PC-3 (cell line): Measurements from ENCODE around the gene FGG. TPM values are rescaled to one million over a fixed set of nuclear protein-coding genes. Genes with fewer than 3 reads are reported as not detected.

Experiments
- ATAC-seq: fragments of 200-7000 bp; cut with Tn5 transposase; 2 replicates; pipeline ENCODE4 v1.9.1; 2020; ENCODE audit warnings: mild to moderate bottlenecking, moderate library complexity
- BruUV-seq: library from RNA; stranded (reverse); fragments of 400-500 nt; replicated peaks from 2 replicates; lab custom pipeline; 2021; lab: Mats Ljungman, UMichigan
- CTCF ChIA-PET: fragments of 300-600 bp; sonication (Branson Sonifier 250); formaldehyde crosslinking; loops from one replicate; lab custom pipeline; 2022; ENCODE audit warnings: antibody characterized with exemption; lab: Charles Lee
- POLR2A ChIA-PET: fragments of 300-600 bp; sonication (Branson Sonifier 250); formaldehyde crosslinking; loops from one replicate; lab custom pipeline; 2022; ENCODE audit warnings: antibody characterized with exemption; ENCODE audit not compliant: unreplicated experiment; lab: Charles Lee
- DNase-seq: peaks from one replicate; pipeline ENCODE4 v3.0.0-alpha.2; 2015
- H2AFZ ChIP-seq: fragments of 300-600 bp; sonication (generic); 2 replicates; pipeline ENCODE4 v1.6.0; 2016; ENCODE audit warnings: antibody characterized with exemption, low read length
- H3F3A ChIP-seq: fragments of 300-600 bp; sonication (generic); one replicate; pipeline ENCODE4 v1.6.0; 2017; ENCODE audit warnings: antibody characterized with exemption, low read length, control low read depth, mild to moderate bottlenecking; ENCODE audit not compliant: unreplicated experiment
- H3K27ac ChIP-seq: fragments of 300-600 bp; sonication (generic); 2 replicates; pipeline ENCODE4 v1.5.1; 2016; ENCODE audit warnings: mild to moderate bottlenecking, low read length
- H3K27me3 ChIP-seq: fragments of 300-600 bp; sonication (generic); 2 replicates; pipeline ENCODE4 v1.6.1; 2016; ENCODE audit warnings: low read length, mixed read lengths
- H3K36me3 ChIP-seq: fragments of 300-600 bp; sonication (generic); 2 replicates; pipeline ENCODE4 v1.6.1; 2016; ENCODE audit warnings: low read depth, mixed run types, low read length, mixed read lengths
- H3K4me1 ChIP-seq: fragments of 300-600 bp; sonication (generic); 2 replicates; pipeline ENCODE4 v1.5.1; 2016; ENCODE audit warnings: low read length; ENCODE audit not compliant: insufficient read depth
- H3K4me2 ChIP-seq: fragments of 300-600 bp; sonication (generic); 2 replicates; pipeline ENCODE4 v1.6.0; 2016; ENCODE audit warnings: low read length
- H3K4me3 ChIP-seq: fragments of 300-600 bp; sonication (generic); 2 replicates; pipeline ENCODE4 v1.5.1; 2016; ENCODE audit warnings: mild to moderate bottlenecking, low read length, mixed read lengths
- H3K79me2 ChIP-seq: fragments of 300-600 bp; sonication (generic); 2 replicates; pipeline ENCODE4 v1.6.1; 2017; ENCODE audit warnings: low read length, mixed read lengths
- H3K9ac ChIP-seq: fragments of 300-600 bp; sonication (generic); 2 replicates; pipeline ENCODE4 v1.6.0; 2016; ENCODE audit warnings: mild to moderate bottlenecking, low read length
- H3K9me2 ChIP-seq: fragments of 300-600 bp; sonication (generic); replicated peaks from 2 replicates; pipeline ENCODE4 v1.6.1; 2016; ENCODE audit warnings: mixed run types, low read length, mixed read lengths
- H3K9me3 ChIP-seq: fragments of 300-600 bp; sonication (generic); 2 replicates; pipeline ENCODE4 v1.6.1; 2016; ENCODE audit warnings: low read length, mixed read lengths
- H4K20me1 ChIP-seq: fragments of 300-600 bp; sonication (generic); 2 replicates; pipeline ENCODE4 v1.6.1; 2016; ENCODE audit warnings: low read length, mixed read lengths
- EZH2 ChIP-seq: fragments of 300-600 bp; sonication (generic); IDR thresholded peaks from one replicate; pipeline ENCODE4 v1.6.1; 2017; ENCODE audit warnings: antibody characterized with exemption, mild to moderate bottlenecking, low read length; ENCODE audit not compliant: unreplicated experiment
- EZH2phosphoT487 ChIP-seq: fragments of 300-600 bp; sonication (generic); IDR thresholded peaks from 2 replicates; pipeline ENCODE4 v1.6.1; 2018; ENCODE audit warnings: mild to moderate bottlenecking, antibody characterized with exemption, low read length, borderline replicate concordance
- intact Hi-C: fragments of 100-400 bp; cut with micrococcal nuclease; formaldehyde crosslinking; loops from 2 replicates; pipeline ENCODE4 v1.9.0; 2023
- total RNA-seq: library from RNA; depleted of rRNA; stranded (reverse); fragments of >200 nt; gene quantifications from 2 replicates; pipeline ENCODE4 v1.2.3, GENCODE V29; 2014; rRNA removed
- TF ChIP-seq, protein P1 (sequence below): fragments of 300-600 bp; sonication (generic); conservative IDR thresholded peaks from 2 replicates; pipeline ENCODE4 v1.5.1; 2017; ENCODE audit warnings: antibody characterized with exemption, low read depth, mild to moderate bottlenecking, low read length

The FGG gene
- total RNA-seq, 1 experiment from 2014 or later: not detected

DNA sequence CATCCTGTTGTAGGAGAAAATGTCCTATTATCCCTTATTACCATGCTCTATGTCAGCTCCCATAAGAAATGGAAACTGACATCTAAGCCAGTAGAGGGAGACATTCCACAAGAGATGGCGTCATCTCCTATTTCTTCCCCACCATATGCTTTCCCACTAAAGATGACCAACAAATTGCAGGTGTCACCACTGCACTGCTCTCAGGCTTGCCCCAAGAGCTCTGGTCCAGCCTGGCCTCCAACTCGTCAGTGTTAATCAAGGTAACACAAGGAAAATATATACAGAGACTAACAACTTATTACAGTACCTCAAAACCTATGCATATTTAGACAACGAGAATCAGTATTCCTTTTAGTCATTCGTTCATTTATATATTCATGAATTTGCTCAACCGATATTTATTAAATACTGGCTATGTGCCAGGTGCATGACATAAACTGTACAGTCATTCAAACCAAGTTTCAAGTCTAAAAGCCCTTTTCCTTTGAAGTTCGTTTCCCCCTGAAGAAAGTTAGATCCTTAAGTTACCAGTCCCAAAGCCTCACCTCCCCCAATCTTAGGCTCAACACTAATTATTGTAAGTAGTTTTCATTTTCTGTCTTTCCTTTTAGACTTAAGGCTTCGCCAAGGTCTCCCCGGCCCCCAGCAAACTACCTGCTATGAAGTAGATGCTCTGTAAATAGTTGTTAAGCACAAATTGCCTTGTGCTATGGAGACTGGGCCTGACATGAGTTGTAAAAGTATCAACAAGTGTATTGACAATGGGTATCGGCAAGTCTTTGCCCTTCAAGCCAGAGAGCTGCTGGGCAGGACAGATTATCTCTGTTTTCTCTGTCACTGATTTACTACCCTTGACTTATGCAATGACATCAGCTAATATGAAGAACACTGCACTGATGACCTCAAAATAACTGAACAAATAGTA, 52.7 kb downstream of the FGG start:
- H3K27me3 ChIP-seq: no peaks in the 10 kb centered on the region
- POLR2A ChIA-PET: no interaction called here

GRCh38 chr4:154559141-154559493, 53.3 kb downstream of the FGG start:
- POLR2A ChIA-PET: no interaction called here
- no peak for DNase-seq
- Histone ChIP-seq H3K4me1 (peaks cover 40% of the 10 kb centered on the region), H3F3A (peaks cover 3% of the 10 kb centered on the region), H4K20me1 (no peaks in the 10 kb centered on the region), H3K79me2 (no peaks in the 10 kb centered on the region), H3K9me3 (no peaks in the 10 kb centered on the region), H3K27me3 (no peaks in the 10 kb centered on the region), H2AFZ (no peak overlapping the region), H3K4me2 (no peak overlapping the region), H3K9me2 (no peaks in the 10 kb centered on the region), H3K27ac (no peak overlapping the region), H3K4me3 (no peak overlapping the region), H3K9ac (no peak overlapping the region), H3K36me3 (no peaks in the 10 kb centered on the region)
- intact Hi-C loops: loop anchor here (1.0 kb wide), 2 partner anchors 59 to 63 kb away; no protein-coding TSS in a partner anchor
- BruUV-seq: no TSS peak
- no peak for ATAC-seq
- TF ChIP-seq EZH2phosphoT487 (no peak), EZH2 (no peak)
- TF ChIP-seq, protein P1, sequence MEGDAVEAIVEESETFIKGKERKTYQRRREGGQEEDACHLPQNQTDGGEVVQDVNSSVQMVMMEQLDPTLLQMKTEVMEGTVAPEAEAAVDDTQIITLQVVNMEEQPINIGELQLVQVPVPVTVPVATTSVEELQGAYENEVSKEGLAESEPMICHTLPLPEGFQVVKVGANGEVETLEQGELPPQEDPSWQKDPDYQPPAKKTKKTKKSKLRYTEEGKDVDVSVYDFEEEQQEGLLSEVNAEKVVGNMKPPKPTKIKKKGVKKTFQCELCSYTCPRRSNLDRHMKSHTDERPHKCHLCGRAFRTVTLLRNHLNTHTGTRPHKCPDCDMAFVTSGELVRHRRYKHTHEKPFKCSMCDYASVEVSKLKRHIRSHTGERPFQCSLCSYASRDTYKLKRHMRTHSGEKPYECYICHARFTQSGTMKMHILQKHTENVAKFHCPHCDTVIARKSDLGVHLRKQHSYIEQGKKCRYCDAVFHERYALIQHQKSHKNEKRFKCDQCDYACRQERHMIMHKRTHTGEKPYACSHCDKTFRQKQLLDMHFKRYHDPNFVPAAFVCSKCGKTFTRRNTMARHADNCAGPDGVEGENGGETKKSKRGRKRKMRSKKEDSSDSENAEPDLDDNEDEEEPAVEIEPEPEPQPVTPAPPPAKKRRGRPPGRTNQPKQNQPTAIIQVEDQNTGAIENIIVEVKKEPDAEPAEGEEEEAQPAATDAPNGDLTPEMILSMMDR: no peak
- CTCF ChIA-PET: interaction anchor here (0.6 to 2.7 kb wide), 5 partner anchors 9 to 220 kb away, joined by 3 to 44 read pairs (median 8); partner anchors contain the start of gene PLRG1

More for the DNA sequence above, 52.7 kb downstream of the FGG start:
- DNase-seq: peak; percentile 78
- H3K4me3 ChIP-seq: no peak overlapping the region
- no peaks in the 10 kb centered on the region for H4K20me1 ChIP-seq
- H2AFZ ChIP-seq: no peak overlapping the region
- peak; percentile 81 for ATAC-seq
- H3K9me2 ChIP-seq: no peaks in the 10 kb centered on the region
- intact Hi-C loops: loop anchor here (1.0 kb wide), 2 partner anchors 59 to 63 kb away; no protein-coding TSS in a partner anchor
- H3K9me3 ChIP-seq: no peaks in the 10 kb centered on the region
- peaks cover 44% of the 10 kb centered on the region for H3K4me1 ChIP-seq
- H3F3A ChIP-seq: peaks cover 3% of the 10 kb centered on the region
- no peaks in the 10 kb centered on the region for H3K36me3 ChIP-seq
- TF ChIP-seq EZH2phosphoT487: no peak
- TF ChIP-seq EZH2: no peak
- TF ChIP-seq, protein P1: peak; percentile 86
- no peaks in the 10 kb centered on the region for H3K79me2 ChIP-seq
- peak overlapping the region; percentile 57 for H3K4me2 ChIP-seq
- peak overlapping the region; percentile 22; the same call in 1 of the 2 replicates for H3K27ac ChIP-seq
- no TSS peak for BruUV-seq
- H3K9ac ChIP-seq: no peak overlapping the region
- CTCF ChIA-PET: interaction anchor here (0.6 to 2.7 kb wide), 5 partner anchors 10 to 219 kb away, joined by 3 to 44 read pairs (median 8); partner anchors contain the start of gene PLRG1

Other genes with a start within 250 kb of the FGG start
- gene DCHS2, start 120.9 kb downstream of the FGG start, total RNA-seq: 0.06 and 0.22 TPM in 2 replicates
- gene PLRG1, start 62.3 kb downstream of the FGG start, total RNA-seq: 41.7 and 51.7 TPM in 2 replicates
- 0.36 and 1.0 TPM in 2 replicates for gene FGB, start 49.6 kb downstream of the FGG start, total RNA-seq
- not detected in 2 replicates for gene FGA, start 21.9 kb downstream of the FGG start, total RNA-seq
- gene LRAT, start 131.3 kb upstream of the FGG start, total RNA-seq: 0.55 and 0.92 TPM in 2 replicates
- gene RBM46, start 168.6 kb upstream of the FGG start, total RNA-seq: not detected in 2 replicates